ENCODE data around the gene SLC45A3. TPM values are rescaled to one million over a fixed set of nuclear protein-coding genes. Genes with fewer than 3 reads are reported as not detected.
"Not testable (repeated sequence)": the region's sequence is repeated elsewhere in the genome, so short reads cannot be mapped to it uniquely, and the experiment has no call there.

Gene SLC45A3
- polyA plus RNA-seq, 1 donor (not counting 4 experiments of a cell fraction or from before 2014, with no cell fraction given) = 2.5 TPM

GRCh38 chr1:205725514-205725913, 45.2 kb upstream of the SLC45A3 start:
- H3K36me3 ChIP-seq (ENCODE audit: control insufficient read depth in 2 of 2, extremely low read depth in 1 of 2, insufficient read depth in 2 of 2, low read length in 2 of 2) = peaks cover 2 to 11% of the 10 kb centered on the region in 2 experiments
- H3K4me1 ChIP-seq (ENCODE audit: control insufficient read depth, extremely low read depth, insufficient read depth, low read length) = no peaks in the 10 kb centered on the region
- no peak overlapping the region for H3K27ac ChIP-seq (ENCODE audit: control insufficient read depth, insufficient read depth, low read length)
- DNase-seq (ENCODE audit: low read depth, low spot score) (no peak), FAIRE-seq (no peak)
- dilution Hi-C loops (cut with MboI; ENCODE audit: extremely low pct_ligation_motif_present, low sequenced_read_pairs) = no loop called here
- H3K27me3 ChIP-seq (ENCODE audit: control insufficient read depth, extremely low read depth, insufficient read depth, low read length) = no peaks in the 10 kb centered on the region
- no peak overlapping the region for H3K9ac ChIP-seq (ENCODE audit: control insufficient read depth, extremely low read depth, insufficient read depth, low read length)
- no peak overlapping the region for H3K4me3 ChIP-seq (ENCODE audit: control insufficient read depth in 2 of 3, extremely low read depth in 1 of 3, insufficient read depth in 2 of 3, low read depth in 1 of 3, low read length in 3 of 3)
- H3K9me1 ChIP-seq (ENCODE audit: control insufficient read depth, extremely low read depth, insufficient read depth, low read length) = no peaks in the 10 kb centered on the region
- no peaks in the 10 kb centered on the region for H3K9me3 ChIP-seq (ENCODE audit: control insufficient read depth, low read depth, low read length)
- H3K79me2 ChIP-seq (ENCODE audit: control insufficient read depth, insufficient read depth, low read length) = peaks cover 26% of the 10 kb centered on the region
- H3K4me2 ChIP-seq (ENCODE audit: control insufficient read depth, extremely low read depth, insufficient read depth, low read depth, low read length) = no peak overlapping the region
- H2AFZ ChIP-seq (ENCODE audit: control insufficient read depth, low read length) = no peak overlapping the region
- no peaks in the 10 kb centered on the region for H4K20me1 ChIP-seq (ENCODE audit: control insufficient read depth, extremely low read depth, insufficient read depth, low read length)
- TF ChIP-seq CTCF (optimal IDR thresholded peaks at IDR 0.05 in 1 of 3, IDR thresholded peaks at IDR 0.05 in 1 of 3, conservative IDR thresholded peaks at IDR 0.05 in 1 of 3; ENCODE audit: extremely low read depth in 1 of 3, insufficient read depth in 2 of 3, low read length in 3 of 3) (no peak), EZH2 (IDR thresholded peaks at IDR 0.05; ENCODE audit: low read length) (no peak)

GRCh38 chr1:205720740-205721139, 40.4 kb upstream of the SLC45A3 start:
- FAIRE-seq; H3K4me1 ChIP-seq (ENCODE audit: control insufficient read depth, extremely low read depth, insufficient read depth, low read length); H2AFZ ChIP-seq (ENCODE audit: control insufficient read depth, low read length); H3K9me1 ChIP-seq (ENCODE audit: control insufficient read depth, extremely low read depth, insufficient read depth, low read length); H3K4me3 ChIP-seq (ENCODE audit: control insufficient read depth in 2 of 3, extremely low read depth in 1 of 3, insufficient read depth in 2 of 3, low read depth in 1 of 3, low read length in 3 of 3); H3K27ac ChIP-seq (ENCODE audit: control insufficient read depth, insufficient read depth, low read length); H3K27me3 ChIP-seq (ENCODE audit: control insufficient read depth, extremely low read depth, insufficient read depth, low read length); dilution Hi-C loops (cut with MboI; ENCODE audit: extremely low pct_ligation_motif_present, low sequenced_read_pairs); H3K9ac ChIP-seq (ENCODE audit: control insufficient read depth, extremely low read depth, insufficient read depth, low read length); DNase-seq (ENCODE audit: low read depth, low spot score); H4K20me1 ChIP-seq (ENCODE audit: control insufficient read depth, extremely low read depth, insufficient read depth, low read length); H3K79me2 ChIP-seq (ENCODE audit: control insufficient read depth, insufficient read depth, low read length); H3K4me2 ChIP-seq (ENCODE audit: control insufficient read depth, extremely low read depth, insufficient read depth, low read depth, low read length); H3K9me3 ChIP-seq (ENCODE audit: control insufficient read depth, low read depth, low read length): not testable (repeated sequence)
- H3K36me3 ChIP-seq (ENCODE audit: control insufficient read depth in 2 of 2, extremely low read depth in 1 of 2, insufficient read depth in 2 of 2, low read length in 2 of 2) = peaks cover 15 to 19% of the 10 kb centered on the region in 2 experiments

GRCh38 chr1:205719762-205720161, 39.5 kb upstream of the SLC45A3 start:
- Histone ChIP-seq H3K4me1 (ENCODE audit: control insufficient read depth, extremely low read depth, insufficient read depth, low read length) (no peaks in the 10 kb centered on the region), H3K9me3 (ENCODE audit: control insufficient read depth, low read depth, low read length) (no peaks in the 10 kb centered on the region), H3K4me3 (ENCODE audit: control insufficient read depth in 2 of 3, extremely low read depth in 1 of 3, insufficient read depth in 2 of 3, low read depth in 1 of 3, low read length in 3 of 3) (no peak overlapping the region), H3K36me3 (ENCODE audit: control insufficient read depth in 2 of 2, extremely low read depth in 1 of 2, insufficient read depth in 2 of 2, low read length in 2 of 2) (peaks cover 18 to 23% of the 10 kb centered on the region in 2 experiments), H3K9me1 (ENCODE audit: control insufficient read depth, extremely low read depth, insufficient read depth, low read length) (no peaks in the 10 kb centered on the region), H3K4me2 (ENCODE audit: control insufficient read depth, extremely low read depth, insufficient read depth, low read depth, low read length) (no peak overlapping the region), H4K20me1 (ENCODE audit: control insufficient read depth, extremely low read depth, insufficient read depth, low read length) (no peaks in the 10 kb centered on the region), H2AFZ (ENCODE audit: control insufficient read depth, low read length) (no peak overlapping the region), H3K79me2 (ENCODE audit: control insufficient read depth, insufficient read depth, low read length) (no peaks in the 10 kb centered on the region), H3K9ac (ENCODE audit: control insufficient read depth, extremely low read depth, insufficient read depth, low read length) (no peak overlapping the region), H3K27ac (ENCODE audit: control insufficient read depth, insufficient read depth, low read length) (no peak overlapping the region), H3K27me3 (ENCODE audit: control insufficient read depth, extremely low read depth, insufficient read depth, low read length) (no peaks in the 10 kb centered on the region)
- DNase-seq (ENCODE audit: low read depth, low spot score) (no peak), FAIRE-seq (no peak)
- TF ChIP-seq EZH2 (IDR thresholded peaks at IDR 0.05; ENCODE audit: low read length) = no peak
- dilution Hi-C loops (cut with MboI; ENCODE audit: extremely low pct_ligation_motif_present, low sequenced_read_pairs) = no loop called here

All from keratinocyte (primary cell).